Left renal cortex interstitium (tissue), 4 donors: Measurements from ENCODE around the gene GTF3C2. TPM values are rescaled to one million over a fixed set of nuclear protein-coding genes. Genes with fewer than 3 reads are reported as not detected.
"Not testable (repeated sequence)": the region's sequence is repeated elsewhere in the genome, so short reads cannot be mapped to it uniquely, and the experiment has no call there.

Experiments used
- DNase-seq, 4 donors: peaks; one replicate each; pipeline ENCODE4 v3.0.0-alpha.2; 2013; ENCODE audit warnings: low read depth in 4 of 4, low spot score in 2 of 4, missing footprints in 1 of 4
- polyA plus RNA-seq, 4 donors: library from polyadenylated mRNA; unstranded; fragments of 120-200 nt; gene quantifications; one replicate each; pipeline ENCODE4 v1.2.1, GENCODE V29; 2013; ENCODE audit not compliant: insufficient read length in 4 of 4

GTF3C2 gene
- polyA plus RNA-seq, 4 donors: 65.4 to 82.3 (median 73.2) TPM

DNA sequence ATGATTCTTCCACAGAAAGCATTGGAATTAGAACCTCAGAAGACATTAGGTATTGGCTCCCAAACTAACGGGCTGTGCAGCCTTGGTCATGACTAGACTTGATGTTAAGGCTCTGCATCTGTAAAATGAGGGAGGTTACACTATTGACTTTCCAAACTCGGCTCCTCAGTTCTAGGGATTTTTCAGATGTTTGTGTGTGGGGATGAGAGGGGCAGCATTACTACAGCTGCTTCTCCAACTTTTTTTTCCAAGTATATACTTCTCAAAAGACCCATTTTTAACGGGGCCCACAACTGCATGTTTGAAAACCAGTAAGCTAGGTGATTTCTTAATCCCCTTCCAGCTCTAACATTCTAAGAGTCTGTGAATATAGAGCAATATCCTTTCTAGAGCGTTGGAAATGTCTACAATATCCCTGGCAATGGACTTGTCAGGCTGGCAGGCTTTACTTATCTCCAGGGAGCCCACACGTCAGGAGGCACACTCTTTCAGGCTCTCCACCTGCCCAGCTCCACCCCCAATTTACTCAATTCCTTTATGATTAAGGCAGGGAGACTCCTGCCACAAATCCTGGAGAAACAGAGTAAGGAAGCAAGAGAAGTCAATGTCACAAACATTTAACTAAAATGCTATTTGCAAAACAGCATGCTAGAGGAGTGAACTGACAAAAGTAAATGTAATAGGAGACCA, 32.8 kb downstream of the GTF3C2 start:
- DNase-seq: no peak

DNA sequence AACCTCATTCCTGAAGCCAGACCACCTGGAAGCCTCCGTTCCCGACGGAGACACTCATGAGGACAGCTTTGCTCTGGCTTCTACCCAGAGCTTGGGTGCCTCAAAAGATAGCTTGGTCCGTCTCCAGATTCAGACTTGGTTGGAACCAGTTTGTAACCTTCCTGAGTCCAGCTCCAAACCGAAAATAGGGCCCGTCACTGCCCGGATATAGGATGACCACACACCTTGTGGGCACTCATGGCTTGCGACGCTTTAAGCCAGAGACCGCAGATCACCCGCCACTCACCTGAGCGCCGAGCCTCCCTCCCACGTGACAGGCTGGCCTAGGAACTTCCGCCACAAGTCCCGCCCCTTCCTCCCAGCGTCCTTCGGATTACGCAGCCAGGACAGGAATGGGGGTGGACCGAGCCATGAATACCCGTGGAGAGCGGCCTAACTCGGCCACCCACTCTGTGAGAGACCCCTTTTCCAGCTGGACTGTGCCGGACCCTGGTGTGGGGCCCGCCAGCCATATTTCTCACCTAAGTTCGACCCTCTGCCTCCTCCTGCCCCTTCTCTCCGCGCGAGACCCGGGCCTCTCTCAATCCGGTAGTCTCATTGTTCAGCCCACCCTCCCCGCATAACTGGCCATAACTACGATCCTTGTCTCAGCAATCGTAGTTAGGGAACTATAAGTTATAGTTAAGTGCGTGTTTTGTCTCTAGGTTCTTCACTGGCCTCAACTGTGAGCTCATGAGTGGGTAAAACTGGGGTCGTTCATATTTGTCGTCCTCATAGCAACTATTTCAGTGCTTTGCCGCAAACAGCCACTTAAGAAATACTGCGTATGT, 33.6 kb downstream of the GTF3C2 start, which contains the start of gene MPV17:
Gene MPV17 (minus strand): TSS at position 332 of the 830 bp plus-strand sequence. CDS start 580 bp downstream, outside the sequence.
- DNase-seq: peak; percentile 65 to 91 (median 82)

DNA sequence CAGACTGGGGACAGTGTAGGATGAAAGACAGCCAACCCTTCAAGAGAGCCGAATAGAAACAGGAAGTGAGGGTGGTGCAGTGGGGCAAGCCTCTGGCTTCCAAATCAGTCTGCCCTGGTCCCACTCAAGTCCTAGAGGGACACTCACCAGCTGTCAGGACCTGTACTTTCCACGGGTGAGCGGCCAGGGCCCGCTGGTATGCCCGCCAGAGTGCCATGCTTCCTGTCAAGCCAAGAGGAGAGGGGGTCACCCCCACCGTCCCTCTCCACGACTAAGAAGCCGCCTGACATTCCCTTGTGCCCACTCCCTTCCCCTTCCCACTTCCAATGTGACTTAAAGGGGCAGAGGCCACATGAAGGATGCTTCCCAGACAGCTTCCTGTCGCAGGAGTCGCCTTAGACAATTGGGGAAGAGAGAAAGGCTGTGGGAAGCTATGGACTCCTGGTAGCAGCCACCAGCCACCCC, 34.2 kb downstream of the GTF3C2 start:
- no peak for DNase-seq

DNA sequence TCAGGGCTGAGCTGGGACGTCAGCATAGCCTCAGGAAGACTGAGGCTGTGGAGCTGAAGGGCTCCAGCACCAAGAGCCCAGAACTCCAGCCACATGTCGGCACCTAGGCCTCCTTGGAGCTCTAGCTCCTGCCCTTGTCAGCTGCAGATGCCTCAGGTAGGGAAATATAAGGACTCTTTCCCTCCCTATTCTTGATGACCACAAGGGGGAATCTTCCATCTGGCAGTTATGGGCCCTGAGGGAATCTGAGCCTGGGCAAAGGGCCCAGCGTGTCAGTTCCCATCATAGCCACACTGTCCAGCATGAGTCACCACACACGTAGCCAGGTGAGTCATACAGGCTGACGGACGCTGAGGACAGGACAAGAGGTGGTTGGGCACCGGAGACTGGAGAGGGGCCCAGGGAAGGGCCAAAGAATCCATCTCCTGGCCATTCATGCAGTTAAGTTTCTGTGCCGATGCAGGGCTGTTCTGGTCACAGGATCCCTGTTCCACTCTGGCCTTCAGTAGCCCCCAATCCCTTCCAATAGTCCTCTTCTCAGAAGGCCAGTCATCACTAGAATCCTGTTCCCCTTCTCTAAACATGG, 35.5 kb downstream of the GTF3C2 start:
- DNase-seq: no peak

DNA sequence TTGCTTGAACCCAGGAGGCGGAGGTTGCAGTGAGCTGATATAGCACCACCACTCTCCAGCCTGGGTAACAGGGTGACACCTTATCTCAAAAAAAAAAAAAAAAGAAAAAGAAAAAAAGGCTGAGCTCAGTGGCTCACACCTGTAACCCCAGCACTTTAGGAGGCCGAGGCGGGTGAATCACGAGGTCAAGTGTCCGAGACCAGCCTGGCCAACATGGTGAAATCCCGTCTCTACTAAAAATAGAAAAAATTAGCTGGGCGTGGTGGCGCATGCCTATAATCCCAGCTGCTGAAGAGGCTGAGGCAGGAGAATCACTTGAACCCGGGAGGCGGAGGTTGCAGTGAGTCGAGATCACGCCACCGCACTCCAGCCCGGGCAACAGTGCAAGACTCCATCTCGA, 36.7 kb downstream of the GTF3C2 start:
- DNase-seq: not testable (repeated sequence)

DNA sequence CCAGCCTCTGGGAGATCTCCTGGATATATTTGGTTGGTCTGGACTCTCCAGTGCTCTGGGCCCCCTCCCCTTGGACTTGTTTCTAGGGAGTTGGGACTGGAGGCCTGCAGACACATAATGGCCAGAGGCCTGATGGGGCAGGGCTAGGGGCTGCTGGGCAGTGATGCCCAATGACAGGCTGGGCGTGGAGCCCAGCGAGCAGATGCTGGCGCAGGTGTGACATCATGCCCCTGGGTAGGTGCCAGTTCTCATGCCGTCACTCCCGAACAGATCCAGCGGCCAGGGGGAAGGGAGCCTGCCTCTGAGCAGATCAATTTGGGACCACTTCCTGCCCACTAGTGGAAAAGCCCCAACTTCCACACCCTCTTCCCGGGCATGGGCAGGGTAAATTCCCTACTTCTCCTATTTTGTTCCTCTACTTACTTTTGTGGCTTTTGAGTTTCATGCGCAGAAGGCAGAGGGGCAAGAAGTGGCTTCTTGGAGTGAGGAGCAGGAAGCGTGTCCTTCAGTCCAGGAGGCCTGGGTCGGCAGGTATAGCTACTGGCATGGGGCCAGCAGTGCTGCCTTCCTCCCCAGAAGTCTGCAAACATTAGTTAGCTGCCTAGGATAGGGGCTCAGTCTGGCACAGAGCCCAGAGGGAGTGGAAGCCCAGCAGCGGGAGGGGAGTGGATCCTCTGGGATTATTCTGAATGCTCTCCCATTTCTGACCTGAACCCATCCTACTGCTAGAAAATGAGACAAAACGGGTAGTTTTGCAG, 39.7 kb downstream of the GTF3C2 start:
- no peak for DNase-seq

DNA sequence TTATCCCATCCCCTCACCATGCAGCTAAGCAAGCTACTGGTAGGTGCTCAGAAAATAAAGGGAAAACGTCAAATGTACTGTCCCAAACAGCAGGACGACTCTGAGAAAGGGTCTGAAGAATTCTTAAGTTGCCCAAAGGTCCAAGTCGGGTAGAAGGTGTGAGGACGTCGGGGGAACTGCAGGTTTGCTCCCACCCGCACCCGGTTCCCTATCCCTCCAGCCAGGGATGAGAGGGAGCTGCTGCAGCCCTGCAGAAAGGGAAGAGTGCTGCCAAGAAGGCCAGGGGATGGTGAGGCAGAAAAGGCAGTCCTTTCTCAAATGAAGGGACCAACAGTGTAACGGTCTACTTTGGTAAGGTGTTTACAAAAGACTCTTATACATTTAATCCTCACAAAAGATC, 41.4 kb downstream of the GTF3C2 start:
- no peak for DNase-seq

DNA sequence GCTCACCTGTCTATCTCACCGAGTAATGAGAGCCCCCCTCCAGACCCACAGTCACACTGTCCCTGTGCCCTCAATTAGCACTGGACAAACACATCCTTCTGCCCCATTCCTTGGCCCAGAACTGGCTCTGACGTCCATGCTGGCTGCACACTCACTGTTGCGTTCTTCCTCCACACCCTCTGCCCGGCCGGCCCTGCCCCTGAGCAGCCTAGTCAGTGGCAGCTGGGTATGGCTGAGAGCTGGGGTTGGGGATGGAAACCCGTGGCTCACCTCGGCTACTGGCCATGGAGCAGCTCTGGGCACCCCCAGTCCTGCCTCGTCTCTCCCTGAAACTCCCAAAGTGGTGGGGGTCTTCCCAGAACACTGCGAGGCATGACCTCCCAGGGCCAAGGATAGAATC, 41.9 kb downstream of the GTF3C2 start:
- DNase-seq: no peak

DNA sequence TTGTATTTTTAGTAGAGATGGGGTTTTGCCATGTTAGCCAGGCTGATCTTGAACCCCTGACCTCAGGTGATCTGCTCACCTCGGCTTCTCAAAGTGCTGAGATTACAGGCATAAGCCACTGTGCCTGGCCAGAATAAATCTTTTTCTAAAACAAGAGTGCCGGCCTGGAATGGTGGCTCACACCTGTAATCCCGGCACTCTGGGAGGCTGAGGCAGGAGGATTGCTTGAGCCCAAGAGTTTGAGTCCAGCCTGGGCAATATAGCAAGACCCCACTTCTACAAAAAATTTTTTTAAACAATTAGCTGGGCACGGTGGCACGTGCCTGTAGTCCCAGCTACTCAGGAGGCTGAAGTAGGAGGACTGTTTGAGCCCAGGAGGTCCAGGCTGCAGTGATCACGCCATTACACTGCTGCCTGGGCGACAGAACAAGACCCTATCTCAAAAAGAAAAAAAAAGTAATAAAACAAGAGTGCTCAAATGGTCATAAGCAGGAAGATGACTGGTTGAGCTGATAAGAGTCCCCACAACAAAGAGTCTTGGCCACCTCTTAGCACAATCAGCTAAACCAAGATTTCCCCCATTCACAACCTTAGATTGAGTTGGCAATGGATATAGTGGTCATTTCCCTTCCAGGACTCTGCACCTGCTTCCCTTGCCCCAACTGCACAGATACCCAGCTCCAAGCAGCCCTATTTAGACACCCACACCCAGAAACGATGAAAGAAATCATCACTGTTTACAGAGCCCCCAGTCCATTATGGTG, 42.5 kb downstream of the GTF3C2 start:
- DNase-seq: no peak

DNA sequence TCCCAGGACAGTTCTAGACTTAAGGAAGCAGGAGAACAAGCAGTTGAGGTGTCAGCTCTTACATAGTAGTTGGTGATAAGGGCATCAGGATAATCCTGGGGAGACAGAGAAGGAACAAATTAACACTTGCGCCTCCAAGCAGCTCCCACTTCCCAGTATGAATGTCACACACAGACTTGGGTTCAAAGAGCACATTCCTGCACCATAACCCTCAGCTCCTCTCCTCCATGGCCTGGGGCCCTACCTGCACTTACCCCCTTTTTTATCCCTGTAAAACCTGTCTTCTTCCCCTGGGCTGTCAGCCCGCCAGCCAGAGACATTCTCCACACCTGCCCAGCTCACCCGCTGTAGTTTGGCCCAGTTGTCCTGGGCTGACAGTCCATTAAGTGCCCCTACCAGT, 44.4 kb downstream of the GTF3C2 start:
- no peak for DNase-seq

DNA sequence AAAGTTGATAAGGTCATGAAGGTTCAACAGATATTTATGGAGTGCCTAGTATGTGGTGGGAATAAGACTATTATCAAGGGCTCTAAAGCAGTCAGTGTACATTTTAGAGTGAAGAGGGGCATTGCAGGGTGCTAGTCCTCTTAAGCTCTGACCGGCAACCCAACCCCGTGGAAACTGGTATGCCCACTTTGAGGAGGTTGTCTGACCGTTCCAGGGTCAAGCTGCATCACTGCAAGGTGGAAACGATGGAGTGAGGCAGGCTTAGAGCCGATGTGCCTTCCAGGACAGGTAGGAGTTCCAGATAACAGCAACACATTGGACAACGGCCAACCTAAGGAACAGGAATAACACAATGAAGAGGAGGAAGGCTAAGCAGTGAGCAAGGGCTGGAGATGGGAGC, 46.9 kb downstream of the GTF3C2 start:
- no peak for DNase-seq

DNA sequence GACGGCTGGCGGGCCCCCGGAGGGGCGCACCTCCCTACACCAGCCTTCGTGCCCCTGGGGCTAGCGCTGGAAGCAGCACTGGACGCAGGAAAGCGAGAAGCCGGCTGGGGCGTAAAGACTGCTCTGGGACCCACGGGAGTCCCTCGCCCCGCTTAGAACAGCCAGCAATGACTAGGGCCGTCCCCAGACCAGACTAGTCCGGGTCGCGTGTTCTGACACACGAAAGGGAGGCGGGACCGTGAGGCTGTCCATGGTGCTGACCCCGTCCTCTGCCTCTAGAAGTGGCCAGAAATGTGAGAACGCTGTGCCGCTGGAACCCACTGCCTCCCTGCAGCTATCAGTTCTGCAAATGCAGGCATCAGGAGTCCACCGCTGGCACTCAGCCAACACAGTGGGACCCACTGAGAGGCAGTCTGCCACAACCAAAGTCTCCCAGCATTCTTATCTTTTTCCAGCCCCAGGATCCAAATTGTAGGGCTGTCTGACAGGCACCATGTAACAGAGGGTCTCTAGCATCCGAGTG, 48.1 kb downstream of the GTF3C2 start, which contains the start of gene UCN:
Gene UCN (minus strand): TSS at position 87 of the 523 bp plus-strand sequence. CDS start 550 bp downstream, outside the sequence.
- DNase-seq: peak in 2 of 4 donors; percentile 58 to 69

DNA sequence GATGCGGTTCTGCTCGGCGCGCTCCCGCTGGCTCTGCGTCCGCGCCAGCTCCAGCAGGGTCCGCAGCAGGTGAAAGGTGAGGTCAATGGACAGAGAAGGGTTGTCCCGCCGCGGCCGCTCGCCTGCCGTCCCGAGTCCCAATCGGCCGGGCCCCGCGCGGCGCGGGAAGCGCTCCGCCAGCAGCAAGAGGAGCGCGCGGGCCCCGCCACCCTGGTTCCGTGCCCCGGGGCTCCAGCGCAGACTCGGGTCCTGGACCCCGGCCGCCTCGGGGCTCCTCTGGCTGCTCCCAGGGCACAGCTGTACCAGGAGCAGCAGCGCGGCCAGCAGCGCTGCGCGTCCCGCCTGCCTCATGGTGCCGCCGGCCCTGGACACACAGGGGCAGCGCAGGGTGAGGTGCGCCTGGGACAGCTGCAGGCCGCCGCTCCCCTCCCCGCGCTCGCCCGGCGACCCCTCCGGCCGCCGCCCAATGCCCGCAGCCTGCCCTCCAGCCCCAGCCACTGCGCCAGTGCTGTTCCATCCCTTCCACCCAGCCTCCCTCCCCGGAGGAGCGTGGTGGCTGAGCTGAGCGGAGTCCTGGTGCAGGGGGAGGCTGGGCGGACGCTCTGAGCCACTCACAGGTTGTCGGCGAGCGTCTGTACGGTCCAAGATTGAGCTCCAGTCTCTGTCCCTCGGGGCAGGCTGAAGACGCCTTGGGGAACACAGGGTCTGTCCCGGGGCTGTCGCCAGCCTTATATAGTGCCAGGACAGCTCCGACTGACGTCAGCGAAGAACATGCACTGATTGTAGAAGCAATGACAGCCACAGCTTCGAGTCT, 48.8 kb downstream of the GTF3C2 start:
- DNase-seq: no peak

DNA sequence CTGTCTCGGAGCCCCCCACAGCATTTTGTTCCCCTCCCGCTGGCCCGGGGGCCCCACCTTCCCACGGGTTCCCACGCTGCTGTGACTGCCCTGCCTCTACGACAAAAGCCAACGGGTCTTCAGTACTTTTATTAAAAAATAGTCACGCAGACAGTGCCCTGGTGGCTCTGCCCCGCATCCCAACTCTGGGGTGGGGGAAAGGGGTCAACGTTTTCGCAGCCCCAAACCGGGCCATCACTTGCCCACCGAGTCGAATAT, 49.3 kb downstream of the GTF3C2 start:
- no peak for DNase-seq

DNA sequence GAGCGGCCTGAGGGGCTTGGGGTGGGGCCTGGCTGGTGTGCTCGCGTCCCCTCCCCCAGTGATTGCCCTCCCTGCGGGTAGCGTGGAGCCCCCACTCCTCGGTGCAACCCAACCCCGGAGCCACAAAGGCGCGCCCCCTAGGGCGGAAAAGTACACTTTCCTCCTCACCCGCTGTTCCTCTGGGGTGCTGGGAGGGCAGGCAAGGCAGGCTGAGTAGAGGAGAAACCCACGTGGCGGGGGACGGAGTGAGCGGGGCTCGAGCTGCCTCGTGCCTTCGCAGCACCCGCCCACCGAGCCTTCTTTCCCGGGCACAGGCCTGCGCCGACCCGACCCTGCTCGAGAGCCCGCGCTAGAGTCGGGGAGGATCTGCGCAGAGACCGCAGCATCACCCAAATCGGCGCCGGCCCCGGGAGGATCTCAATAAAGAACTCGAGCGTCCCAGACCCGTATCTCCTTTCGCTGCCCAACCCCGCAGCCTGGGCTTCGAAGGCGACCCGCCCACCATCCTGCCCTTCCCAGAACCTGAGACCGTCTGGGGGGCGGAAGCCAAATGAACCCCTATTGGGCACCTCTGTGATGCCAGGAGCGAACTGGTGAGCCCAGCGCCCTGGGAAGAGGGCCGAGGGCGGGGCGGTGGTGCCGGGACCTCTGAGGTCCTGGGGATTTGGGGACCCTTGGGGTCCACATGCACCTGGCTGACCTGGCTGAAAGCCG, 49.8 kb downstream of the GTF3C2 start:
- no peak for DNase-seq

DNA sequence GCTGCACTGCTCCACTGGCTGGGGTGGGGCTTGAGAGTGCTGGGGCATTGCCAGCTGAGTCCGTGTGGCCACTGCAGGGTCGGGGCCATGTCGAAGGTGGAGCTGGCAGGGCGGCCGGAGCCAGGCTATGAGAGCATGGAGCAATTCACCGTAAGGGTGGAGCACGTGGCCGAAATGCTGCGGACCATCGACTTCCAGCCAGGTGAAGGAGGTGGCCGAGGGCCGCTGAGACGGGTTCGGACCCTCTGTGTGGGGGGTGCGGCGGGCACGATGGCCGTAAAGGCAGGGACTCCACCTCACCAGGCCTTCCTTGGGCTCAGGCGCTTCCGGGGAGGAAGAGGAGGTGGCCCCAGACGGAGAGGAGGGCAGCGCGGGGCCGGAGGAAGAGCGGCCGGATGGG, 50.4 kb downstream of the GTF3C2 start:
- DNase-seq: no peak

DNA sequence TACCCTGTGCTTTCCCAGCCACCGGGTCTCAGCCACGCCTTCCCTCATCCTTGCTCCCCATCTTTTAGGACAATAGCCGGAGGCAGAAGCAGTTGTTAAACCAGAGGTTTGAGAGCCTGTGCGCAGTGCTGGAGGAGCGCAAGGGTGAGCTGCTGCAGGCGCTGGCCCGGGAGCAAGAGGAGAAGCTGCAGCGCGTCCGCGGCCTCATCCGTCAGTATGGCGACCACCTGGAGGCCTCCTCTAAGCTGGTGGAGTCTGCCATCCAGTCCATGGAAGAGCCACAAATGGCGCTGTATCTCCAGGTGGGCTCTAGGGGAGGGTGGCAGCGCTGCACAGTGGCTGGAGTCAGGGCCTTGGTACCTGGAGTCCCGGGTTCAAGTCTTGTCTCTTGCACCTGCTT, 51.0 kb downstream of the GTF3C2 start:
- DNase-seq: no peak

DNA sequence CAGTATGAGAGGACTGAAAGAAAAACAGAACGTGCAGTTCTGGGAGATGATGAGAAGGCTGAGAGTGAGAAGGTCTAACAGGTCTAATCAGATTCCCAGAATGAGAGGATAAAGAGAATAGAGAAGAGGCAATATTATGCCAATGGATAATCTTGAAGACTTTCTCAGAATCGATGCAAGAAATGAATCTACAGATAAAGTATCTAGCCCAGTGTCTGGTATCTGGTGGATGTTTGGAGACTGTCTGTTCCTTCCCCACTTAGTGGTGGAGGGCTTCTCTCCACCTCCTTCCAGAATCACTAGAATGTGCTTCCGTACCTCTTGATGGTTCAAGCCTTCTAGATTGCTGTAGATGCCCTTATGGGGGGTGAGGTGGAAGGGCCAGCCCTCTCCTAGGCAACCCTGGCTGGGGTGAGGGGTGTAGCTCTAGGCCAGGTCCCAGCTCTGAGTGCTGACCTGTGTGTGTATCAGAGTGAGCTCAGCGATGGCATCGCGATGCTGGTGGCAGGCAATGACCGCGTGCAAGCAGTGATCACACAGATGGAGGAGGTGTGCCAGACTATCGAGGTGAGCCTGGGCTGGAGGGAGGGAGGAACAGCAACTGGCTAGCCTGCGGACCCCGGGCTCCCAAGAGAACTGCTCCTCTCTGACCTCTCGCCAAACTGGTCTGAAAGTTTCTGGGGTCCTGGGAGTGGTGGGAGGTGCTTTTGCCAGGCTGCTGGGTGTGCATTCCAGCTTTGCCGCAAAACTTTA, 51.9 kb downstream of the GTF3C2 start:
- no peak for DNase-seq
